T-helper 22 cell (primary cell): ENCODE measurements around the gene FOXRED1.
"Not testable (repeated sequence)": the region's sequence is repeated elsewhere in the genome, so short reads cannot be mapped to it uniquely, and the experiment has no call there.

Source experiments
- DNase-seq: peaks from one replicate; pipeline ENCODE4 v3.0.0-alpha.2; 2020; ENCODE audit warnings: low read depth

The FOXRED1 gene

DNA sequence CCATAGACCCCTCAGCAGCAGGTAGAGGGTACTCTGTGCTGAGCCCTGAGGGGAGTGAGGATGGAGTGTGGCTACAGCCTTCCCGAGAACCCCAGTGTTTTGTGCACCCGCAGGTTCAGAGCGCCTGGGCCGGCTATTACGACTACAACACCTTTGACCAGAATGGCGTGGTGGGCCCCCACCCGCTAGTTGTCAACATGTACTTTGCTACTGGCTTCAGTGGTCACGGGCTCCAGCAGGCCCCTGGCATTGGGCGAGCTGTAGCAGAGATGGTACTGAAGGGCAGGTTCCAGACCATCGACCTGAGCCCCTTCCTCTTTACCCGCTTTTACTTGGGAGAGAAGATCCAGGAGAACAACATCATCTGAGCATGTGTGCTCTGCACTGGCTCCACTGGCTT is 8.4 kb downstream of the FOXRED1 start:
- no peak for DNase-seq

DNA sequence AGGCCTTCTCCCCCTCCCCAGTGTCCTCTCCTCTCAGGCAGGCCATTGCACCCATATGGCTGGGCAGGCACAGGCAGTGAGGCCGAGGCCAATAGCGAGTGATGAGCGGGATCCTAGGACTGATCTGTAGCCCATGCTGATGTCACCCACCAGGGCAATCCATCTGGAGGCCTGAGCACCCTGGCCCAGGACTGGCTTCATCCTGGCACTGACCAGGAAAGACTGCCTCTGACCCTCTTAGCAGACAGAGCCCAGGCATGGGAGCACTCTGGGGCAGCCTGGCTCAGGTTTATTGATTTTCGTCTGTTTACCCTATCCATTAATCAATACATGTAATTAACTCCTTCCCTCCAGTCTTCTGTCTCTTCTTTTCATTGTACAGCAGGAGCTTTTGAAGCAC is 8.8 kb downstream of the FOXRED1 start:
- no peak for DNase-seq

DNA sequence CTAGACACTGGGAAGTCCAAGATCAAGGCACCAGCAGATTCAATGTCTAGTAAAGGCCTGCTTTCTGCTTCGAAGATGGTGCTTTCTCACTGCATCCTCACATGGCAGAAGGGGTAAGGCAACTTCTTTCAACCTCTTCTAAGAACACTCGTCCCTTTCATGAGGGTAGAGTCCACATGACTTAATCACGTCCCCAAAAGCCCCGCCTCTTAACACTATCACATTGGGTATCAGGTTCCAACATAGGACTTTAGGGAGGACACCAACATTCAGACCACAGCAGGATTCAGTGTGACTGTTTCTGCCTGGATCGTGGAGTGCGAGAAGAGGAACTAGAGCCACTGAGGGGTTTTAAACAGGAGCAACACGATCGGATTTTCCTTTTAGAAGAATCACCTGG is 10.2 kb downstream of the FOXRED1 start:
- DNase-seq, result no peak

DNA sequence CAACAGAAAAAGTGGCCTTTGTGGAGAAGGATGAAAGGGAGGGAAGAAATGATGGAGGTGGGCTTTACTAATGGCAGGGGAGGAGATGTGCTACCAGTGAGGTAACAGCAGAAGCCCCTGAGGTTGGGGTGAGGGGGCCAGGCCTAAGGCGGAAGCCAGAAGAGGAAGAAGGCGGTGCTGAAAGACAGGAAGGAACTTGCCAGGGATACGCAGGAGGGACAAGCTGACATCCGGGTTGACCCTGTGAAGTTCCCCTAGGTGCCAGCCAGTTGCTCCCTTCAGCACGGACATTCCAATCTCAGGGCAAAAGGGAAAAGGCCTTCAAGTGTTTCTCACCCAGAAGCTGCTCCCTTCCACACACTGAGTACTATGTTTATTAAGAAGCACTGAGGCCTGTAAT is 11.6 kb downstream of the FOXRED1 start:
- no peak for DNase-seq

DNA sequence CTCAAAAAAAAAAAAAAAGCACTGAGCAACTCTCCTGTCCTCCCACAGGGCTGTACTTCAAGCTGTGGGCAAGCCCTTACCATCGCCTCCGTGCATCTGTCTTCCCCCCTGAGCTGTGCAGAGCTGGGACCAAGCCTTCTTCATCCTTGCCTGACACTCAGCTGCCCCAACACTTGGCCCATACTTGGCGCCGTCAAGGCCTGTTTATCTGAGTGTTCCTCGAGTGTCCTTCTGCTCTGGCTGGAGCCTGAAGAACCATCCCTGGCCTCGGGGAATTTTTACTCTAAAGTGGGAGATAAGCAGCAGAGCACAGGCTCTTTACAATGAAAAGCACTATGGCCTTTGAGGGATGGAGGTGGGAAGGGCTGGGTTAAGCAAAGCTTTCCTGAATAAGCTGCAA is 12.3 kb downstream of the FOXRED1 start:
- DNase-seq, result no peak

DNA sequence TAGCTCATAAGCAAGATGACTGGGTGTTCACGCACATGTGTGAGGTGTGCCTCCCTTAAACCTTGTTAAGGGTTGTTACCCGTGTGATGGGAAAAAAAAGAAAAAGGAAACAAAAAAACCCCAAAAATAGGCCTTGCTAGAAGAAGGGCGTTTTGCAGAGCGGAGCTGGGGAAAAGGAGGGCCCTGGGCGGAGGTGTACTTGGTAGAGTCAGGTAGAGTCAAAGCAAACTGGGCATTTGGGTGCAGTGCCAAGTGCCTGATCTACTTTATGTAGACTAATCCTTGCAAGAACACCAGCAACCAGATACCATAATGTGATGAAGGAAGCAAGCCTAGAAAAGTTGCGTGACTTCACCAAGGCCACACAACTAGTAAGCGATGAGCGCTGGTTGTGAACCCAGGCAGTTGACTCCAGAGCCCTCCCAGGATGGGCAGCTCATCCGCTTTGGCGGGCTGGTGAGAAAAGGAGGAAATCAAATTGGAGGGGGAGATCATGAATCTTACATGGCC is 12.8 kb downstream of the FOXRED1 start:
- DNase-seq, result no peak

DNA sequence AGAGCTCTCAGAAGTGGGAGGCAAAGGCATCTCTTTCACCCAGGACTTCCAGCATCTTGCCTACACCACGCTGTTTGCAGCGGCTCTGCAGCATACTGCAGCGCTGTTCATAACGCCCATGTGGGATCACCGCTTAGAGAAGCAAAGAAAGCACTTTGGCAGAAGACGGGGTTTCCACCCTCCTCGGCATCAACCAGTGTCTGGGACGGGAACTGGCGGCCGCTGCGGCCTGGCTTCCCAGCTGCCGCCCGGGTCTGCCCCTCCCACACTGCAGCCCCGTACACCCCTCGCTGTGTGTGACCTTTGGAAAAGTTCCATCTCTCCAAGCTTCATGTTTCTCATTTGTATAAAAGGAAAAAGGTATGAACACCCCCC is 13.4 kb downstream of the FOXRED1 start:
- DNase-seq, result no peak

DNA sequence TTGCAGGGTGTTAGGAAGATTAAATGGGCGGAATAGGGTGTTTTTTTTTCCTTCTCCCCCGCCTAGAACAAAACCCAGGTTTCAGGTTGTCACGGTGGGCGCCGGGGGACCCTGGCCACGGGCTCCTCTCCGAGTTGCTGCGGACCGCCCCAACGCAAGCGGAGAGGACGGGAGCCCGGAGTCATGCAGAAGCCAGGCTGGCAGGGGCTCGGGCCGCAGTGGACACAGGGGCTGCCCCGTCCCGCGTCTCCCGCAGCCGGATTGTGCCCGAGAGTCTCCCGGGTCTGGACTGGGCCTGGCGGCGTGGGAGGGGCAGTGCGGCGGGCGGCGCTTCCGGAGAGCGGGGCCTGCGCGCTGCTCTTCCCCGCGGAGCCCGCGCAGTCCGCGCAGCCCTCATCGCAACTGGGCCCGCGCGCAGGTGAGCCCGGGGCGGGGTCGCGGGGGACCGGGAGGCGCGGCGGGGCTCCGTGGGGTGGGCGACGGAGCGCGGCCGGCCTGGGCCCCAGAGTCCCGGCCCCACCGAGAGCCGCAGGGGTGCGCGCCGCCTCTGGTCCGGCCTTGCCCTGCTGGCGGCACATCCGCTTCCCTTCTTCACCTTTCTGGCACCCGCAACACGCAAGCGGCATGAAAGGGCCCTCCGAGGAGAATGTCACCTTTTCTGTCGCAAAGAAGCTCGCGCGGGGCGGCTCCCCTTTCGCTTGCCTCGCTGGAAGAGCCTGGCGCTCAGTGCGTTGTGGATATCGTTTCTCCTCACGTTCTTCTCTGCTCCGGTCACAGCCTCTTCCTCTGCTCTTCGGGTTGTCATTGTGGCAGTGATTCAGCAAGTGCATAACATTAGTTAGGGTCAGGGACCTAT is 14.0 kb downstream of the FOXRED1 start, which contains the start of gene TIRAP:
Gene TIRAP (plus strand): TSS at position 358 of the 856 bp plus-strand sequence. CDS start 7,802 bp downstream, outside the sequence.
- DNase-seq, result peak; percentile 32

DNA sequence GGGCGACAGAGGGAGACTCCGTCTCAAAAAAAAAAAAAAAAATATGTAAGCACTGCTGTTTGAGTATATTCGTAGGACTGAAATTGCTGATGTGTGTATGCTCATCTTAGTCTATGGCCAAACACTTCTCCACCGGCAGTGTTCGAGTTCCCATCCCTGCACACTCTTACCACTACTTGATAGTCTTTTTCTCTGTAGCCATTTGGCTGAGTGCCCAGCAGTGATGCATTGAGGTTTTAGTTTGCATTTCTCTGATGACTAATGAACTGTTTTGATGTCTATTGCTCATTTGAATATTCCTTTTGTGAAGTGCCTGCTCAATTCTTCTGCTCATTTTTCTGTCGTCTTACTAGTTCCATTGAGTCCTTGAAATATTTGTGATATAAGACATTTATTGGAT is 15.9 kb downstream of the FOXRED1 start:
- DNase-seq, result peak; percentile 70

DNA sequence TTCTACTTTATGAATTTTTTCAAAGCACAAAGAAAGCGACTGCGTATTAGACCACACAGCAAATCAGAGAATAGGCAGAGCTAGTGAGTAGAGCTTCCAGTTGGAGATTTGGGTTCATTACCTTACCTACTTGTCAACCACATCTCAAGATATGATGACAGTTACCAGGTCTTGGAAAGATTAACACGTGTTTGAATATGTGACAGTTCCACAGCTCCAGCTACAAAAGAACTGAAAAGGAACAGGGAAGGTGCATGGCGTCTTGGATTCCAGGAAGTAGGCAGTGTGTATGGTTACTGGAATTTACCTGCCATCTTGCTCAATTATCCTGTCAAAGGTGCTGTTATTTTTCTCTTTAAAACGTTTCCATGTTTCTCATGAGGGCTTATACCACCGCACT is 19.3 kb downstream of the FOXRED1 start:
- DNase-seq, result no peak

DNA sequence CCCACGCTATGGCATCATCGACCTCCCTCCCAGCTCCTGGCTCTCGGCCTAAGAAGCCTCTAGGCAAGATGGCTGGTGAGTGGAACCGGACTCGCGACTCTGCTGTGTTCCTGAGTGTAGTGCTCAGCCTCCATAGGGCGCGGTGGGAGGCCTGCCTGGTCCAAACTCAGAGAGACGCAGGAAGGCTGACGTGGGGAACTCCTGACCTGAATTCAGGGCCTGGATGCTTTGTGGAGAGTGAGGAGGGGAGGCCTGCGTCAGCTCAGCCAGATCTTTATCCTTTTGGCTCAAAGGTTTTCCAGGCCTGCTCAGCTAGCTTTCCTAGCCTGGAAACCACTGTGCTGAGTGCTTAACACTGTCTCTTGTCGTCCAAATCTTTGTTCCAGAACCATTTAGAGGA is 21.9 kb downstream of the FOXRED1 start:
- DNase-seq, result no peak

DNA sequence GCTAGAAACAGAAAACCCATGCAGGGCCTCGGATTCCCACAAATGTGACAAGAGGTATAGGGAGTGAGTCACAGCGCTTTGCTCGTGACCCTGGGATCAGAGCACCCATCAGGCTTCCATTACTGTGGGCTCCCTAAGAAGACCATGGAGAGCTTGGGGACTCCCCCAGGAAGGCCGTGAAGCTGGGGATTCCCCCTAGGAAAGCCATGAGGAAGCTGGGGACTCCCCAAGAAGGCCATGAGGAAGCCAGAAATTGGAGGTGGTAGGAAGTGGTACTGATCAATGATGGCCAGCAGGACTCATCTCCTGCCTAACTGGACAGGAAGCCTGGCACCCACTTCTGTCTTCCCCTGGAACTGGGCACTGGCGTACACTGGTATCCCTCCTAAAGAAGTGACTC is 24.8 kb downstream of the FOXRED1 start:
- DNase-seq, result no peak

DNA sequence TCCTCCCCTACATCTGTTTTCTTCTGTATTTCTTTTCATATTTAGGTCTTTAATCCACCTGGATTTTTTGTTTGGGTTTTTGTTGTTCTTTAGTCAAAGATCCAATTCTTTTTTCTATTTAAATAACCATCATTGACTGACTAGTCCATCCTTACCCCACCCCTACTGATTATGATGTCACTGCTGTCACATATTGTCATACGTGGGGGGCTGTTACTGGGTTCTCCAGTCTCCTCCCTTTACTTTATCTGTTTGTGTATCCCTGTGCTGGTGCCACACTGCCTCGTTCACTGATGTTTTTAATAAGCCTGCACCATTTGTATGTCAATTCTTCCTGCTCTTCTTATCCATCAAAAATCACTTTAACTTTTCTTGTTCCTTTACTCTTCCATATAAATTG is 28.1 kb downstream of the FOXRED1 start:
- no peak for DNase-seq

DNA sequence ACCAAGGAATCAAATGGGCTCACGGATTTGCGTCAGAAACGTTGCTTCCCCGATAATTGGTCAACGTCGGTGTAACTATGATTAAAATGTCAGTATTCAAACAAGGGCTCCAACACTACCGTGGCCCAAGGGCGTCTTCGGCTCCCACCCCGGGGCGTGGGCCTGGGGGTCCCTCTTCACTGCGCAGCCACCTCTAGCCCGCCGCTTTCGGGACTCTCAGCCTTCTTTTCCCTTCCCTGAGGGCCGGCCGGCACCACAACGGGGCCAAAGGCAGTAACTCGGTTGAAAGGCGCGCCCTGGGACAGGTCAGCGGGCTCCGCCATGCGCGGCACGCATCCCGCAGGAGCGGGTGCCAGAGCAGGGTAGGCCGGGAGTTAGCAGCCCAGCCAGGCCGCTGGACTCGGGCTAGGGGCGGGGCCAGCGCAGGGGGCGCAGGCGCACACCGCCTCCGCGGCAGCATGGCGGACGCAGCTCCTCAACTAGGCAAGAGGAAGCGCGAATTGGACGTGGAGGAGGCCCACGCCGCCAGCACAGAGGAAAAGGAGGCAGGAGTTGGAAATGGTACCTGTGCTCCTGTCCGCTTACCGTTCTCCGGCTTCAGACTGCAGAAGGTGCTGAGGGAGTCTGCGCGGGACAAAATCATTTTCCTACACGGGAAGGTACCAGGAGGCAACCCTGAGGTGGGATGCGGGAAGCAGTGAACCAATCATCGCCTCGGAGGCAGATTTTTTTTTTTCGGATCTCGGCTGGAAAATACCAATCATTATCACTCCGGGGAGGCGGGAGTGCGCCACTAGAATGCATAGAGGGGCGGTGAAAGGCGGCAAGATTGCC is 34.9 kb downstream of the FOXRED1 start, which contains the start of gene DCPS:
Gene DCPS (plus strand): TSS at position 438 of the 834 bp plus-strand sequence. CDS start 21 bp downstream, at position 459.
- DNase-seq, result peak; percentile 76

DNA sequence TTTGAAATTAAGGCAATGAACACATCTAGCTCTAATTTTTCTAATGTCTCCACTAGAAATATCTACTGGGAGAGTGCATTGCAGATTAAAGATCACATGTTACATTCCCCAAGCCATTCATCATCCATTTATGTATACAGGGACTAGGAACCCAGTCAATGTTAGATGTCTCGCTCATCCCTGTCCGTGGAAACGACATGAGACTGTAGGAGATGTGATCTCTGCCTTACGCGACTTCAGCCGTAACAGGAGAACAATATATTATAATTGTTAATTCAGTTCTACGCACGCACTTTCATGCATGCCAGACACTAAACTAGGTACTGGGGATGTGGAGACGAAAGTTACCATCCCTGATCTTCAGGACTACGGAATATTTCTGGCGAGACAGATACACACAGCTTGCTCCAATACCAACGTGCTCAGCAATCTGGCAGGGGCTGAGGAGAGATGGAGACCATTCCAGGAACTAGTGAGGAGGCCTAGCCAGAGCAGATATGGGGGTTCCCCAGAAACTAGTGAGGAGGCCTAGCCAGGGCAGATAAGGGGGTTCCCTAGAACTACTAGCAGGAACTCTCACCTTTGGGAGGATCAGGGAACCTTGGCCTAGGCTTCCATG is 35.6 kb downstream of the FOXRED1 start:
- no peak for DNase-seq

DNA sequence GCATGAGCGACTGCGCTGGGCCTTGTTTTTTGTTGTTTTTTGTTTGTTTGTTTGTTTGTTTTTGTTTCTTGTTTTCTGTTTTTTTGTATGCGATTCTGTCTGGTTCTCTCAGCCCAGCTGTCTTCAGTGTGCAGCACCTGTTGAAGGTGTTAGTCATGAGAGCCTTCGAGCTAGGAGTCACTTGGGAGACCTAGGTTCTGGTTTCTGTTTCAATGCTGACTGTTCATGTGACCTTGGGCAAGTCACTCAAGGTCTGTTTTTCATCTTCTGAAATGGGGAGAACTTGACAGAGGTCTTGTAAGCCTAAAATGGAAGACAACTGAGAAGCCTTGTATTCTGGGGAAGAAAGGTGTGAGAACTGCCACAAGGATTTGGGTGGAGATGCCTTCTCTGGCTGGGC is 36.7 kb downstream of the FOXRED1 start:
- DNase-seq, result no peak

DNA sequence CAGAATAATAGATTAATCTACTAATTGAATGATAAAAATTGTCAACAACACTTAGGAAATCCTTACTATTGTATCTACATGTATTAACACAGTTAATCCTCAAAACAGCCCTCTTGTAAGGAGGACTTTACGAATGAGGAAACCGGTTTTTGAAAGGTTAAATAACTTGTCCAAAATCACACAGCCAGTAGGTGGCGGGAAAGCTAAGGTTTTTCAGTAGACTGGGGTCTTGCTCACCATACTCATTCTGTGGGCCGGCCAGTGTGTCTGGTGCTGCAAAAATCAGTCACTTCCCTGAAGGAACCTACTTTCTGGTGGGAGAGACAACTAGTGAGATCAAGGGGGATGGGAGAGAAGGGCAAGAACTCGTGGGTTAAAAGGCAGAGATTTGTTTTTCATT is 38.8 kb downstream of the FOXRED1 start:
- DNase-seq, result no peak

DNA sequence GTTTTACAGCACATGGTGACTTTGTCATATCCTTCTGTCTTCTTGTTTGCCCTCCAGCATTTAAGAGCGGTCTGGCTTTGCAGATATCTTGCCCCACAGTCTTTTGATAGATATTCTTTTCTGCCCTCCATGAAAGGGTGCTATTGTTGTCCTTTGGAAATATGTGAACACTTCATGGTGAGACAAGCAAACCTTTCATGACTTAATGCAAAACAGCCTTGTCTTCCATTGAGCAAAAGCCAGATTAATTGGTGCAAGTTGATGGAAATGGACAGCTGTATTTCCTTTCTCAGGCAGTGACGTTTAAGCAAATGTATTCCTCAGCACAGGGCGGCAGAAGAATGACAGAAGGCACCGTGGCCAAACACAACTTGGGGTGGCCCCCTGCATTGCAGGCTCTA is 39.3 kb downstream of the FOXRED1 start:
- DNase-seq, result no peak

DNA sequence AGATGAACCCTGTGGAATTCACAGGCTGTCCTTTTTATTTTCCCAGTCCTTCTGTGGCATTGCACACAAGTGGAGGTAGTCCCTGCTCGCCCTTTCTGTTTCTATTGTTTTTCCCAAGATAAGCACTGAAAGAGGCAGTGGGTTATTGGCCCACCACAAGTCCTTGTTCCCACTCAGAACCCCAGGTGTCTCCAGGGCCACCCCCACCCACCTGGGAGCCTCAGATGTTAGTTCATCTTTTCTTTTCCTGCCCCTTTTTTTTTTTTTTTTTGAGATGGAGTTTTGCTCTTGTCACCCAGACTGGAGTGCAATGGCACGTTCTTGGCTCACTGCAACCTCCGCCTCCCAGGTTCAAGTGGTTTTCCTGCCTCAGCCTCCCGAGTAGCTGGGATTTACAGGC is 39.8 kb downstream of the FOXRED1 start:
- not testable (repeated sequence) for DNase-seq

DNA sequence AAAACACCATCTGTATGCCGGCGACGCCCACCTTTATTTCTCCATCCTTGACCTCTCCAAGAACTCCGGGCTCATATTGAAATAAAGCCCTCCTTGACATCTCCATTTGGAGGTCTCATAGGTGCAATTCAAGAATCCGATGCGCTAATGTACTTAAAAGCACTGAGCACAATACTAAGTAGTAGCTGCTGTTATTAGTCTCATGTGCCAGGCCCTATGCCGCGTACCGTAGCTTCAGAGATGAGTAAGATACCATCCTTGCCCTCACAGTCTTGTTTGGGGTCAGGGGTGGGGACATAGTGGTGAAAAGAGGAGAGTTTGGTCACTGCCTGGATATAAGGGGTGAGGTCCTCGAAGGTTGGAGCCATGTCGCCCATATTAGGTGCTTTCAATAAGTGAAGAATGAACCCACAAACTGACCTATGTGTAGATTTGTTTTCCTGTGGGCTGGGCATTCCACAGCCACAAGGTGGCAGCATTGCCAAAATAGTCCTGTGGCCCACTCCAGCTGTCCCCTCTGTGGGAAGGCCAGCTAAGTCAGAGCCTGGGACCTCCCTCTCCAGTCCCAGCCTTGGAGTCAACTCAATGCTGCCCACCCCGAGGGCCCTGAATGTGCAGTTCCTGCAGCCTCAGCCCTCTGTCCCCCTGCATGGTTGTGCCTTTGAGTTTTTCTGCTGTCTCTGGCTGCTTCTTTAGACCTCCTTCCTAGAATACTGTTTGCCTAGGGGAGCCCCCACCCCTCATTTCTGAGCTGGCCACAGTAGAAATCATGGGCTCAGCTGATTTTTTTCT is 41.4 kb downstream of the FOXRED1 start:
- DNase-seq, result no peak

DNA sequence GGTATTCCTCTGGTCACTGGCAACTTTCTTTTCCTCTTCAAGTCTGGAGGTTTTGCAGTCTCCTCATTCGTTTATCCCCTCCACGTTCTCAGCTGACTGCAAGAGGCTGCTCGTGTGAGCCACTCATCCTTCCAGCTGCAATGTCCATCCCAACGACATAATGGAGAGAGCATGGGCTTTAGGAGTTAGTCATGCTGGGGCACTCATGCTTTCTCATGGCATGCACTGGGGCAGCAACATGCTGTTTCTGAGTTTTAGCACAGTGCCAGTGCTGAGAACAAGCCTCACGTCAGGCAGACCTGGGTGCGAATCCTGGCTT is 42.0 kb downstream of the FOXRED1 start:
- no peak for DNase-seq
